Measurements from ENCODE around the gene CLSTN2.

The CLSTN2 gene

GRCh38 chr3:140238646-140239314 lies 303.8 kb downstream of the CLSTN2 start:
- no peak for DNase-seq (ENCODE audit: low spot score)

GRCh38 chr3:140242818-140243276 lies 307.9 kb downstream of the CLSTN2 start:
- DNase-seq (ENCODE audit: low spot score): peak; percentile 91

- DNase-seq (ENCODE audit: low spot score): peak; percentile 6
Measured at GRCh38 chr3:140243575-140243974, 308.6 kb downstream of the CLSTN2 start.

GRCh38 chr3:140244893-140245292 lies 309.9 kb downstream of the CLSTN2 start:
- peak; percentile 88 for DNase-seq (ENCODE audit: low spot score)

GRCh38 chr3:140246578-140246977 lies 311.6 kb downstream of the CLSTN2 start:
- no peak for DNase-seq (ENCODE audit: low spot score)

GRCh38 chr3:140247775-140248174 lies 312.8 kb downstream of the CLSTN2 start:
- peak; percentile 79 for DNase-seq (ENCODE audit: low spot score)

GRCh38 chr3:140249188-140249587 lies 314.2 kb downstream of the CLSTN2 start:
- DNase-seq (ENCODE audit: low spot score): no peak

GRCh38 chr3:140250010-140250855 lies 315.2 kb downstream of the CLSTN2 start:
- DNase-seq (ENCODE audit: low spot score): no peak

GRCh38 chr3:140250945-140251344 lies 316.0 kb downstream of the CLSTN2 start:
- DNase-seq (ENCODE audit: low spot score): no peak

GRCh38 chr3:140251678-140252077 lies 316.7 kb downstream of the CLSTN2 start:
- DNase-seq (ENCODE audit: low spot score): no peak

- DNase-seq (ENCODE audit: low spot score): no peak
Measured at GRCh38 chr3:140252812-140253656, 318.0 kb downstream of the CLSTN2 start.

GRCh38 chr3:140258222-140258724 lies 323.3 kb downstream of the CLSTN2 start:
- DNase-seq (ENCODE audit: low spot score): no peak

GRCh38 chr3:140265302-140265701 lies 330.3 kb downstream of the CLSTN2 start:
- DNase-seq (ENCODE audit: low spot score): no peak

GRCh38 chr3:140268103-140268502 lies 333.1 kb downstream of the CLSTN2 start:
- no peak for DNase-seq (ENCODE audit: low spot score)

- no peak for DNase-seq (ENCODE audit: low spot score)
Measured at GRCh38 chr3:140268610-140269009, 333.6 kb downstream of the CLSTN2 start.

GRCh38 chr3:140270329-140270728 lies 335.3 kb downstream of the CLSTN2 start:
- DNase-seq (ENCODE audit: low spot score): no peak

- DNase-seq (ENCODE audit: low spot score): peak; percentile 45
Measured at GRCh38 chr3:140273542-140274195, 338.7 kb downstream of the CLSTN2 start.

GRCh38 chr3:140274429-140274828 lies 339.4 kb downstream of the CLSTN2 start:
- no peak for DNase-seq (ENCODE audit: low spot score)

- peak; percentile 38 for DNase-seq (ENCODE audit: low spot score)
Measured at GRCh38 chr3:140276703-140277102, 341.7 kb downstream of the CLSTN2 start.

- no peak for DNase-seq (ENCODE audit: low spot score)
Measured at GRCh38 chr3:140277886-140278285, 342.9 kb downstream of the CLSTN2 start.

GRCh38 chr3:140284372-140284771 lies 349.4 kb downstream of the CLSTN2 start:
- DNase-seq (ENCODE audit: low spot score): no peak

GRCh38 chr3:140285380-140285779 lies 350.4 kb downstream of the CLSTN2 start:
- DNase-seq (ENCODE audit: low spot score): no peak

Measured in kidney tubule cell (primary cell).